ENCODE results near the gene GAS7.

Gene GAS7

GRCh38 chr17:9868552-9868951 lies 329.9 kb downstream of the GAS7 start:
- DNase-seq = no peak

GRCh38 chr17:9865586-9865985 lies 332.8 kb downstream of the GAS7 start:
- DNase-seq = no peak

DNA sequence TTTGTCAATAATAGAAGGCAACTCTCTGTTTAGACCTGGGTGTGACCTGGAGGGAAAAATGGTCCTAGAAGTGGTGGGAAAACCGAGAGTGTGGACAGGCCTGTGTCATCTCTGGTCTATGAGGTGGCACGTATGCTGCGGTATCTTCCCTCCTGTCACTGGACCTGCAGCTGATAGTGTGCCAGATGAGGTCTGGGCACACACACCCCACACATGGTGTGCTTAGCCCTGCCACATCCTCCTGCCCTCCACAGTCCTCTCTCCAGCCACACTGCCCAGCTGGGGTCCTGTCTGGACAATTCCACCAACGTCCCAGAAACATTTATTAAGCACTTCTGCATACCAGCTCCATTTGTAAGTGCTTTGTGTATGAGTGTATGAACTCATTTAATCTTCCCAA lies 335.5 kb downstream of the GAS7 start:
- no peak for DNase-seq

GRCh38 chr17:9862220-9862619 lies 336.2 kb downstream of the GAS7 start:
- no peak for DNase-seq

GRCh38 chr17:9860851-9861250 lies 337.6 kb downstream of the GAS7 start:
- DNase-seq = no peak

All from amniotic stem cell (primary cell).